CD14-positive monocyte (primary cell): ENCODE data around the gene RBPJL. TPM values are rescaled to one million over a fixed set of nuclear protein-coding genes. Genes with fewer than 3 reads are reported as not detected.

Experiments used
- DNase-seq, 3 donors: peaks; one replicate each; pipeline ENCODE4 v3.0.0-alpha.2; 2011 to 2022
- H2AFZ ChIP-seq: 2 replicates; pipeline ENCODE4 v1.6.0; 2012; ENCODE audit warnings: mild to moderate bottlenecking, low read depth, low read length, inconsistent platforms; ENCODE audit not compliant: insufficient read depth, poor library complexity, severe bottlenecking
- H3K27ac ChIP-seq, 2 donors: 1 replicate in 1 of 2; 2 replicates in 1 of 2; pipeline ENCODE4 v1.5.1; 2012 to 2013; ENCODE audit warnings: low read length in 2 of 2, control low read depth in 1 of 2, inconsistent platforms in 1 of 2, low read depth in 1 of 2, mild to moderate bottlenecking in 1 of 2
- H3K27me3 ChIP-seq, 2 donors: one replicate each; pipeline versions ENCODE4 v1.6.0 to v1.6.1; 2011 to 2013; ENCODE audit warnings: low read length in 2 of 2; ENCODE audit not compliant: control insufficient read depth in 2 of 2, insufficient read depth in 2 of 2
- H3K36me3 ChIP-seq, 2 donors: replicated peaks in 1 of 2; 1 replicate in 1 of 2; 2 replicates in 1 of 2; pipeline versions ENCODE4 v1.5.1 to v1.6.1; 2012 to 2013; ENCODE audit warnings: low read length in 2 of 2, control low read depth in 1 of 2, inconsistent platforms in 1 of 2, mild to moderate bottlenecking in 1 of 2; ENCODE audit not compliant: insufficient read depth in 2 of 2, control insufficient read depth in 1 of 2
- H3K4me1 ChIP-seq, 2 donors: 1 replicate in 1 of 2; 2 replicates in 1 of 2; pipeline versions ENCODE4 v1.5.1 to v1.6.1; 2012 to 2013; ENCODE audit warnings: low read length in 2 of 2, control low read depth in 1 of 2, inconsistent platforms in 1 of 2, mild to moderate bottlenecking in 1 of 2, moderate library complexity in 1 of 2; ENCODE audit not compliant: insufficient read depth in 2 of 2, control insufficient read depth in 1 of 2
- H3K4me2 ChIP-seq: replicated peaks from 2 replicates; pipeline ENCODE3; 2012; ENCODE audit warnings: low read length, moderate library complexity, mild to moderate bottlenecking; ENCODE audit not compliant: poor library complexity, severe bottlenecking; ENCODE audit errors: extremely low read depth
- H3K4me3 ChIP-seq, 3 experiments: fragments of 200-600 bp in 1 of 3; sonication (generic) in 1 of 3; replicated peaks in 1 of 3; 1 replicate in 2 of 3; 2 replicates in 1 of 3; pipeline ENCODE4 v1.5.1; 2011 to 2013; ENCODE audit warnings: low read length in 3 of 3, mild to moderate bottlenecking in 3 of 3, control low read depth in 2 of 3, low read depth in 2 of 3, inconsistent platforms in 1 of 3, moderate library complexity in 1 of 3
- H3K79me2 ChIP-seq: 2 replicates; pipeline ENCODE4 v1.6.0; 2012; ENCODE audit warnings: mild to moderate bottlenecking, control low read depth, inconsistent platforms, low read length, moderate library complexity; ENCODE audit not compliant: insufficient read depth
- H3K9ac ChIP-seq: 2 replicates; pipeline ENCODE4 v1.6.0; 2017; ENCODE audit warnings: low read length, mild to moderate bottlenecking; ENCODE audit not compliant: insufficient read depth, poor library complexity, severe bottlenecking
- H3K9me3 ChIP-seq, 2 donors: replicated peaks in 1 of 2; 1 replicate in 1 of 2; 2 replicates in 1 of 2; pipeline versions ENCODE4 v1.5.1 to v1.6.1; 2012 to 2013; ENCODE audit warnings: low read length in 2 of 2, control low read depth in 1 of 2; ENCODE audit not compliant: control insufficient read depth in 1 of 2, insufficient read depth in 1 of 2
- H4K20me1 ChIP-seq: 2 replicates; pipeline ENCODE4 v1.6.0; 2012; ENCODE audit warnings: mild to moderate bottlenecking, low read length, control low read depth, moderate library complexity; ENCODE audit not compliant: insufficient read depth
- H3K27ac Mint-ChIP-seq, 7 donors: one replicate each; pipeline ENCODE4 v1.8.0; 2020; ENCODE audit warnings: mild to moderate bottlenecking in 7 of 7, mixed read lengths in 7 of 7, moderate library complexity in 6 of 7, inconsistent platforms in 2 of 7
- H3K27me3 Mint-ChIP-seq, 3 donors: one replicate each; pipeline ENCODE4 v1.8.0; 2021 to 2022; ENCODE audit warnings: low read depth in 3 of 3, mild to moderate bottlenecking in 3 of 3, mixed read lengths in 3 of 3, moderate library complexity in 3 of 3, inconsistent platforms in 1 of 3
- H3K36me3 Mint-ChIP-seq, 2 donors: one replicate each; pipeline ENCODE4 v1.8.0; 2020; ENCODE audit warnings: mixed read lengths in 2 of 2, inconsistent platforms in 1 of 2, mild to moderate bottlenecking in 1 of 2
- H3K4me1 Mint-ChIP-seq: one replicate; pipeline ENCODE4 v1.8.0; 2020; ENCODE audit warnings: mild to moderate bottlenecking, mixed read lengths
- H3K4me3 Mint-ChIP-seq, 2 donors: one replicate each; pipeline ENCODE4 v1.8.0; 2020; ENCODE audit warnings: mild to moderate bottlenecking in 2 of 2, mixed read lengths in 2 of 2, moderate library complexity in 1 of 2
- H3K9me3 Mint-ChIP-seq, 7 donors: one replicate each; pipeline ENCODE4 v1.8.0; 2020 to 2022; ENCODE audit warnings: mixed read lengths in 7 of 7, mild to moderate bottlenecking in 6 of 7, moderate library complexity in 6 of 7, inconsistent platforms in 2 of 7
- CTCF ChIP-seq: fragments of 200-600 bp; IDR thresholded peaks from one replicate; pipeline ENCODE4 v1.8.0; 2022; ENCODE audit warnings: antibody characterized with exemption, mild to moderate bottlenecking
- WGBS: methylation state at CpG from one replicate; pipeline ENCODE4 v1.1.5; 2013; ENCODE audit warnings: missing lambda C conversion rate; ENCODE audit not compliant: insufficient coverage; 5-methylcytosine and 5-hydroxymethylcytosine counted together
- intact Hi-C, 2 donors: fragments of 100-400 bp; cut with micrococcal nuclease; formaldehyde crosslinking; loops; one replicate each; pipeline versions ENCODE4 v1.15.0 to v1.15.1; 2023
- polyA plus RNA-seq, 3 donors: library from polyadenylated mRNA; depleted of rRNA in 1 of 3; unstranded in 2 of 3; stranded (reverse) in 1 of 3; fragments of 300-500 nt in 2 of 3; fragments of >200 nt in 1 of 3; fragmentation: Illumina TruSeq in 2 of 3; gene quantifications; 1 replicate in 2 of 3; 2 replicates in 1 of 3; pipeline ENCODE4 v1.2.3, GENCODE V29; 2012 to 2021

Gene RBPJL
- polyA plus RNA-seq, 3 donors: not detected

GRCh38 chr20:45288376-45288775, 18.3 kb upstream of the RBPJL start:
- Mint-ChIP-seq H3K27ac (no peak overlapping the region), H3K4me1 (peaks cover 22% of the 10 kb centered on the region), H3K27me3 (peaks cover 23 to 31% (median 25%) of the 10 kb centered on the region in 3 donors), H3K36me3 (no peaks in the 10 kb centered on the region), H3K9me3 (peaks cover 0 to 3% (median 0%) of the 10 kb centered on the region in 7 donors), H3K4me3 (no peak overlapping the region)
- 94% methylated on average over 4 of the region's 4 CpGs for WGBS
- peaks cover 11 to 14% of the 10 kb centered on the region in 2 donors for H3K4me1 ChIP-seq
- H3K9ac ChIP-seq: no peak overlapping the region
- no peaks in the 10 kb centered on the region for H4K20me1 ChIP-seq
- no peak overlapping the region for H3K4me2 ChIP-seq
- TF ChIP-seq CTCF: no peak
- no peak overlapping the region for H3K4me3 ChIP-seq
- intact Hi-C loops: no loop called here
- no peaks in the 10 kb centered on the region for H3K36me3 ChIP-seq
- H3K79me2 ChIP-seq: no peaks in the 10 kb centered on the region
- peaks cover 11 to 18% of the 10 kb centered on the region in 2 donors for H3K27me3 ChIP-seq
- no peak overlapping the region for H3K27ac ChIP-seq
- no peaks in the 10 kb centered on the region for H3K9me3 ChIP-seq
- no peak overlapping the region for H2AFZ ChIP-seq
- no peak for DNase-seq

GRCh38 chr20:45288860-45289259, 17.8 kb upstream of the RBPJL start:
- Histone ChIP-seq H3K79me2 (no peaks in the 10 kb centered on the region), H3K4me2 (no peak overlapping the region), H3K4me1 (peaks cover 13 to 16% of the 10 kb centered on the region in 2 donors), H3K9ac (no peak overlapping the region), H3K27ac (no peak overlapping the region), H3K9me3 (no peaks in the 10 kb centered on the region), H2AFZ (no peak overlapping the region), H3K36me3 (no peaks in the 10 kb centered on the region), H3K27me3 (peaks cover 11 to 19% of the 10 kb centered on the region in 2 donors), H4K20me1 (no peaks in the 10 kb centered on the region), H3K4me3 (no peak overlapping the region)
- Mint-ChIP-seq H3K4me1 (peaks cover 18% of the 10 kb centered on the region), H3K27ac (no peak overlapping the region), H3K4me3 (no peak overlapping the region), H3K9me3 (peaks cover 0 to 3% (median 0%) of the 10 kb centered on the region in 7 donors), H3K27me3 (peaks cover 26 to 31% (median 30%) of the 10 kb centered on the region in 3 donors), H3K36me3 (no peaks in the 10 kb centered on the region)
- no peak for TF ChIP-seq CTCF
- no peak for DNase-seq
- intact Hi-C loops: no loop called here
- WGBS: 100% methylated on average over 3 of the region's 5 CpGs
